Activated T-cell treated with anti-CD3 and anti-CD28 coated beads, Interleukin-2, amount 50 U/mL, for 72 hours (primary cell): ENCODE data around the gene DTNA. TPM values are rescaled to one million over a fixed set of nuclear protein-coding genes. Genes with fewer than 3 reads are reported as not detected.
"Not testable (repeated sequence)": the region's sequence is repeated elsewhere in the genome, so short reads cannot be mapped to it uniquely, and the experiment has no call there.

Experiments
- ATAC-seq, 2 donors: fragments of 150-1000 bp; cut with Tn5 transposase; replicated peaks in 1 of 2; 2 replicates each; pipeline ENCODE4 v1.10.0; 2021; ENCODE audit warnings: moderate library complexity in 2 of 2, mild to moderate bottlenecking in 1 of 2
- DNase-seq, 2 donors: peaks; one replicate each; pipeline ENCODE4 v3.0.0; 2021 to 2022; ENCODE audit warnings: mixed read lengths in 1 of 2
- H3K27ac Mint-ChIP-seq: one replicate; pipeline ENCODE4 v1.8.0; 2022; ENCODE audit warnings: mild to moderate bottlenecking, moderate library complexity, mixed read lengths
- H3K27me3 Mint-ChIP-seq: one replicate; pipeline ENCODE4 v1.8.0; 2022; ENCODE audit warnings: low read depth, mixed read lengths
- H3K36me3 Mint-ChIP-seq, 2 donors: one replicate each; pipeline ENCODE4 v1.8.0; 2022; ENCODE audit warnings: mixed read lengths in 2 of 2, mild to moderate bottlenecking in 1 of 2; ENCODE audit not compliant: insufficient read depth in 2 of 2
- H3K4me1 Mint-ChIP-seq: one replicate; pipeline ENCODE4 v1.8.0; 2022; ENCODE audit warnings: low read depth, mixed read lengths
- H3K4me3 Mint-ChIP-seq, 2 donors: one replicate each; pipeline ENCODE4 v1.8.0; 2022; ENCODE audit warnings: mild to moderate bottlenecking in 2 of 2, mixed read lengths in 2 of 2, moderate library complexity in 2 of 2
- H3K9me3 Mint-ChIP-seq, 2 donors: one replicate each; pipeline ENCODE4 v1.8.0; 2022; ENCODE audit warnings: mixed read lengths in 2 of 2
- total RNA-seq, 2 donors: library from RNA; stranded (reverse); gene quantifications; one replicate each; pipeline ENCODE4 v1.2.3, GENCODE V29; 2022

DTNA gene
- total RNA-seq, 2 donors from 2014 or later = 0.56 to 0.84 TPM

GRCh38 chr18:34730774-34731173 lies 20.7 kb downstream of the DTNA start:
- no peak overlapping the region for H3K27ac Mint-ChIP-seq

GRCh38 chr18:34734056-34734455 lies 24.0 kb downstream of the DTNA start:
- Mint-ChIP-seq H3K4me1 (no peaks in the 10 kb centered on the region), H3K36me3 (no peaks in the 10 kb centered on the region), H3K27ac (no peak overlapping the region), H3K9me3 (no peaks in the 10 kb centered on the region), H3K4me3 (no peak overlapping the region), H3K27me3 (peaks cover 7% of the 10 kb centered on the region)
- DNase-seq = no peak
- ATAC-seq = no peak

More at GRCh38 chr18:34730774-34731173, 20.7 kb downstream of the DTNA start:
- H3K4me3 Mint-ChIP-seq = no peak overlapping the region
- no peaks in the 10 kb centered on the region for H3K36me3 Mint-ChIP-seq
- no peak for DNase-seq
- H3K9me3 Mint-ChIP-seq = no peaks in the 10 kb centered on the region
- no peaks in the 10 kb centered on the region for H3K4me1 Mint-ChIP-seq
- H3K27me3 Mint-ChIP-seq = peaks cover 7% of the 10 kb centered on the region
- no peak for ATAC-seq

- H3K27ac Mint-ChIP-seq, DNase-seq, H3K36me3 Mint-ChIP-seq, ATAC-seq, H3K4me1 Mint-ChIP-seq, H3K4me3 Mint-ChIP-seq, H3K27me3 Mint-ChIP-seq, H3K9me3 Mint-ChIP-seq: not testable (repeated sequence)
Measured at GRCh38 chr18:34734526-34734925, 24.4 kb downstream of the DTNA start.

- Mint-ChIP-seq H3K27me3 (no peaks in the 10 kb centered on the region), H3K4me1 (no peaks in the 10 kb centered on the region), H3K27ac (no peak overlapping the region), H3K4me3 (no peak overlapping the region), H3K36me3 (no peaks in the 10 kb centered on the region), H3K9me3 (no peaks in the 10 kb centered on the region)
- DNase-seq = no peak
- no peak for ATAC-seq
Measured at GRCh38 chr18:34738175-34738894, 28.2 kb downstream of the DTNA start.

- ATAC-seq (no peak), DNase-seq (no peak)
- Mint-ChIP-seq H3K4me3 (no peak overlapping the region), H3K9me3 (no peaks in the 10 kb centered on the region), H3K27me3 (peaks cover 10% of the 10 kb centered on the region), H3K27ac (no peak overlapping the region), H3K36me3 (no peaks in the 10 kb centered on the region), H3K4me1 (no peaks in the 10 kb centered on the region)
Measured at GRCh38 chr18:34740101-34740500, 30.0 kb downstream of the DTNA start.

- H3K4me1 Mint-ChIP-seq = no peaks in the 10 kb centered on the region
- H3K4me3 Mint-ChIP-seq = no peak overlapping the region
- H3K27me3 Mint-ChIP-seq = peaks cover 16% of the 10 kb centered on the region
- no peaks in the 10 kb centered on the region for H3K36me3 Mint-ChIP-seq
- DNase-seq (no peak), ATAC-seq (no peak)
- no peaks in the 10 kb centered on the region for H3K9me3 Mint-ChIP-seq
- H3K27ac Mint-ChIP-seq = no peak overlapping the region
Measured at GRCh38 chr18:34740724-34741123, 30.6 kb downstream of the DTNA start.

- H3K36me3 Mint-ChIP-seq = no peaks in the 10 kb centered on the region
- no peaks in the 10 kb centered on the region for H3K4me1 Mint-ChIP-seq
Measured at GRCh38 chr18:34741401-34741800, 31.3 kb downstream of the DTNA start.

GRCh38 chr18:34742891-34743341 lies 32.8 kb downstream of the DTNA start:
- Mint-ChIP-seq H3K9me3 (no peaks in the 10 kb centered on the region), H3K36me3 (no peaks in the 10 kb centered on the region), H3K27ac (no peak overlapping the region), H3K4me1 (no peaks in the 10 kb centered on the region), H3K27me3 (peaks cover 16% of the 10 kb centered on the region), H3K4me3 (no peak overlapping the region)
- no peak for DNase-seq
- no peak for ATAC-seq

More at GRCh38 chr18:34741401-34741800, 31.3 kb downstream of the DTNA start:
- no peak overlapping the region for H3K27ac Mint-ChIP-seq
- H3K9me3 Mint-ChIP-seq = no peaks in the 10 kb centered on the region
- ATAC-seq (no peak), DNase-seq (no peak)
- no peak overlapping the region for H3K4me3 Mint-ChIP-seq
- H3K27me3 Mint-ChIP-seq = peaks cover 16% of the 10 kb centered on the region

GRCh38 chr18:34744569-34744968 lies 34.5 kb downstream of the DTNA start:
- DNase-seq (no peak), ATAC-seq (no peak)
- Mint-ChIP-seq H3K27me3 (peaks cover 16% of the 10 kb centered on the region), H3K9me3 (no peaks in the 10 kb centered on the region), H3K36me3 (no peaks in the 10 kb centered on the region), H3K27ac (no peak overlapping the region), H3K4me3 (no peak overlapping the region), H3K4me1 (no peaks in the 10 kb centered on the region)

- DNase-seq (no peak), ATAC-seq (no peak)
- Mint-ChIP-seq H3K4me3 (no peak overlapping the region), H3K4me1 (no peaks in the 10 kb centered on the region), H3K27me3 (peaks cover 24% of the 10 kb centered on the region), H3K27ac (no peak overlapping the region), H3K9me3 (no peaks in the 10 kb centered on the region), H3K36me3 (no peaks in the 10 kb centered on the region)
Measured at GRCh38 chr18:34746614-34747013, 36.5 kb downstream of the DTNA start.

GRCh38 chr18:34749721-34750120 lies 39.6 kb downstream of the DTNA start:
- Mint-ChIP-seq H3K9me3 (no peaks in the 10 kb centered on the region), H3K27ac (no peak overlapping the region), H3K4me3 (no peak overlapping the region), H3K4me1 (no peaks in the 10 kb centered on the region), H3K36me3 (no peaks in the 10 kb centered on the region), H3K27me3 (peaks cover 28% of the 10 kb centered on the region)
- DNase-seq (no peak), ATAC-seq (no peak)

GRCh38 chr18:34752056-34752455 lies 42.0 kb downstream of the DTNA start:
- ATAC-seq = no peak
- Mint-ChIP-seq H3K27ac (no peak overlapping the region), H3K36me3 (no peaks in the 10 kb centered on the region), H3K4me1 (no peaks in the 10 kb centered on the region), H3K9me3 (no peaks in the 10 kb centered on the region), H3K4me3 (no peak overlapping the region), H3K27me3 (peaks cover 19% of the 10 kb centered on the region)
- DNase-seq = no peak

GRCh38 chr18:34754300-34754699 lies 44.2 kb downstream of the DTNA start:
- Mint-ChIP-seq H3K9me3 (no peaks in the 10 kb centered on the region), H3K27me3 (peaks cover 31% of the 10 kb centered on the region), H3K27ac (no peak overlapping the region), H3K4me1 (no peaks in the 10 kb centered on the region), H3K36me3 (no peaks in the 10 kb centered on the region), H3K4me3 (no peak overlapping the region)
- ATAC-seq = no peak
- DNase-seq = no peak

GRCh38 chr18:34757666-34758065 lies 47.6 kb downstream of the DTNA start:
- Mint-ChIP-seq H3K4me1 (no peaks in the 10 kb centered on the region), H3K4me3 (no peak overlapping the region), H3K27ac (no peak overlapping the region), H3K36me3 (no peaks in the 10 kb centered on the region), H3K27me3 (peaks cover 42% of the 10 kb centered on the region), H3K9me3 (no peaks in the 10 kb centered on the region)
- no peak for ATAC-seq
- no peak for DNase-seq
